ENCODE results near the gene SAPCD1.
"Not testable (repeated sequence)": the region's sequence is repeated elsewhere in the genome, so short reads cannot be mapped to it uniquely, and the experiment has no call there.

Gene SAPCD1

DNA sequence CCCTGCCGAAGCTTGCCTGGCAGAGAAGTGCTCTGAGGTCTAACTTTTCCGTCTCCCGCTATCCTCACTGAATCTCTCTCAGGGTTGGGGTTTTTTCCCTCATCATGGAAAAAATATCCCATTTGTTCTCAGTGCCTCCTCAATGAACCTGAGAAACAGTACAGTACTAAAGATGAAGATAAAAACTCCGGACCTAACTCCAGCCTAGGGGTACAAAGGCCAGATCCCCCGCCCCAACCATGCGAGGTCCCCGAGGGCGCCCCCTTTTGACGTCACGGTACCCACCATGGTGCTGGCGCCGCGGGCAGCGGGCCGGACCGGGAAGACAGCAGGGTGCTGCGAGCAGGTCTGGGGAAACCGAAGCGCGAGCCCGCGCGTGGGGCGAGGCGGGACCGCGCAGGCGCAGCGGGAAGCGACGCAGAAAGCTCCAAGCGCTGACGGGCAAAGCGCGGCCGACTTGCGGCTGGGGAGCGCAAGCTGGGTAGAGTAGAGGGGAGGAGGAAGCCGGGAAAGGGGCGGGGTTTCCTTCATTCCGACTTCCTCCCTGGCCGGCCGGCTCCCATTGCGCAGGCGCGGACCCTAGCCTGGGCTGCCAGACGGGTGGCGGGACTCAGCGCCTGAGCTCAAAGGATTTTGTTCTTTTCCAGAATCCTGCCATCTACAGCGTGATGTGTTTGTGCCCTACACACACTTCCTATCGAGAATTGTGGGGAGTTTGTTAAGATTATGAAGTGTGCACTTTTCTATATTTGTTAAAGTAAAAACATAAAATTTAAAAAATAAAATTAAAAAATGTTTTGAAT lies 44.2 kb downstream of the SAPCD1 start, which contains the start of gene LSM2:
Gene LSM2, minus strand, starts transcription at position 497 of the 803 bp plus-strand sequence. Its CDS starts 209 bp downstream, at position 288.
- DNase-seq, result no peak

- DNase-seq, result not testable (repeated sequence)
Observed at GRCh38 chr6:31808599-31808998, 46.1 kb downstream of the SAPCD1 start.

GRCh38 chr6:31811645-31812044 lies 49.2 kb downstream of the SAPCD1 start:
- DNase-seq, result no peak

DNA sequence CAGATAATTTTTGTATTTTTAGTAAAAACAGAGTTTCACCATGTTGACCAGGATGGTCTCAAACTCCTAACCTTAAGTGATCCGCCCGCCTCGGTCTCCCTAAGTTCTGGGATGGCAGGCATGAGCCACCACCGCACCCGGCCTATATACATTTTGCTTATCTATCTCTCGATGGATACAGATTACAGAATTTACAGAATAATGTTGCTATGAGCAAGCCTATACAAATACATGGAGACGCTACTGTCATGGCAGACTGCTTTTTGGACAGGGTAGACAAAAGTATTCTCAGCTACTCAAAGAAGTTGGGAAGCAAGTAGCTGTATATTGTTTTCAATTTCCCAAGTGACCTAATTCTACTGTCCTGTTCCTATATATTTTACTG lies 51.0 kb downstream of the SAPCD1 start:
- DNase-seq, result no peak
